PFSK-1 (cell line): ENCODE data around the gene SF1.

Experiments
- FOXP2 ChIP-seq: optimal IDR thresholded peaks from 2 replicates; pipeline ENCODE3; 2011; ENCODE audit warnings: borderline replicate concordance, control low read depth, inconsistent platforms; ENCODE audit not compliant: insufficient read depth; ENCODE audit errors: extremely low read length, extremely low read depth
- POLR2AphosphoS5 ChIP-seq: IDR thresholded peaks from 2 replicates; pipeline ENCODE4 v1.6.1; 2012; ENCODE audit warnings: low read depth, mild to moderate bottlenecking, control low read depth, low read length, moderate library complexity
- REST ChIP-seq, 2 experiments: IDR thresholded peaks; 2 replicates each; pipeline versions ENCODE4 v1.6.1 to v1.8.0; 2011 to 2012; ENCODE audit warnings: low read depth in 2 of 2, low read length in 2 of 2, control low read depth in 1 of 2, inconsistent platforms in 1 of 2, mild to moderate bottlenecking in 1 of 2, moderate library complexity in 1 of 2; ENCODE audit not compliant: insufficient read depth in 1 of 2
- SIN3A ChIP-seq: IDR thresholded peaks from 2 replicates; pipeline ENCODE4 v1.6.1; 2012; ENCODE audit warnings: mild to moderate bottlenecking, low read length, moderate library complexity, borderline replicate concordance; ENCODE audit not compliant: insufficient read depth
- TAF1 ChIP-seq: IDR thresholded peaks from 2 replicates; pipeline ENCODE4 v1.6.1; 2012; ENCODE audit warnings: low read length, control low read depth, borderline replicate concordance; ENCODE audit not compliant: insufficient read depth

SF1 gene

GRCh38 chr11:64770120-64770519, 8.2 kb downstream of the SF1 start:
- TF ChIP-seq REST (IDR thresholded peaks at IDR 0.05; ENCODE audit: insufficient read depth in 1 of 2, low read depth in 2 of 2, low read length in 2 of 2) (no peak), TAF1 (no peak), FOXP2 (no peak), POLR2AphosphoS5 (no peak), SIN3A (no peak)

- no peak for TF ChIP-seq FOXP2
- TF ChIP-seq REST (IDR thresholded peaks at IDR 0.05; ENCODE audit: insufficient read depth in 1 of 2, low read depth in 2 of 2, low read length in 2 of 2), result no peak
- TF ChIP-seq POLR2AphosphoS5, result no peak
- TF ChIP-seq TAF1, result no peak
- no peak for TF ChIP-seq SIN3A
Measured at GRCh38 chr11:64769283-64769682, 9.1 kb downstream of the SF1 start.

GRCh38 chr11:64768300-64768694, 10.0 kb downstream of the SF1 start:
- TF ChIP-seq POLR2AphosphoS5 (no peak; the same call in 1 of the 2 replicates), FOXP2 (no peak), SIN3A (no peak), TAF1 (no peak), REST (IDR thresholded peaks at IDR 0.05; ENCODE audit: insufficient read depth in 1 of 2, low read depth in 2 of 2, low read length in 2 of 2) (no peak)

- TF ChIP-seq FOXP2 (no peak), POLR2AphosphoS5 (no peak; the same call in 1 of the 2 replicates)
Measured at GRCh38 chr11:64767344-64768299, 10.7 kb downstream of the SF1 start.

- no peak for TF ChIP-seq SIN3A
- no peak; the same call in 1 of the 2 replicates for TF ChIP-seq POLR2AphosphoS5
- no peak for TF ChIP-seq REST (IDR thresholded peaks at IDR 0.05; ENCODE audit: insufficient read depth in 1 of 2, low read depth in 2 of 2, low read length in 2 of 2)
- no peak for TF ChIP-seq TAF1
- TF ChIP-seq FOXP2, result no peak
Measured at GRCh38 chr11:64766881-64767280, 11.5 kb downstream of the SF1 start.
